OCI-M2 (cell line): Measurements from ENCODE around the gene RPL15.

ENCODE experiments used
- DNase-seq: peaks from one replicate; lab custom pipeline; 2025; ENCODE audit not compliant: unreplicated experiment; lab: John Stamatoyannopoulos, UW

RPL15 gene

GRCh38 chr3:23926736-23927135 lies 9.8 kb downstream of the RPL15 start:
- no peak for DNase-seq

DNA sequence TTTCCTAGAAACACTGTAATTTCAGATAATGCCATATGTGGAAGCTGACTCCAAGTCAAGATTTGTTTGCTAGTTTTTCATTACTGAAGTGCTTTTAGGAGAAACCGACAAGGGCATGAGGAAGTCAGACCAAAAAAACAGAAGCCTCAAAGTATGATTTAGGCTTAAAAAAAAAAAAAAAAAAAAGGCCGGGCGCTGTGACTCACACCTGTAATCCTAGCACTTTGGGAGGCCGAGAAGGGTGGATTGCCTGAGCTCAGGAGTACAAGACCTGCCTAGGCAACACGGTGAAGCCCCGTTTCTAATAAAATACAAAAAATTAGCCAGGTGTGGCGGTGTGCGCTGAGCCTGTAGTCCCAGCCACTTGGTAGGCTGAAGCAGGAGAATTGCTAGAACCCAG lies 11.6 kb downstream of the RPL15 start:
- no peak for DNase-seq

DNA sequence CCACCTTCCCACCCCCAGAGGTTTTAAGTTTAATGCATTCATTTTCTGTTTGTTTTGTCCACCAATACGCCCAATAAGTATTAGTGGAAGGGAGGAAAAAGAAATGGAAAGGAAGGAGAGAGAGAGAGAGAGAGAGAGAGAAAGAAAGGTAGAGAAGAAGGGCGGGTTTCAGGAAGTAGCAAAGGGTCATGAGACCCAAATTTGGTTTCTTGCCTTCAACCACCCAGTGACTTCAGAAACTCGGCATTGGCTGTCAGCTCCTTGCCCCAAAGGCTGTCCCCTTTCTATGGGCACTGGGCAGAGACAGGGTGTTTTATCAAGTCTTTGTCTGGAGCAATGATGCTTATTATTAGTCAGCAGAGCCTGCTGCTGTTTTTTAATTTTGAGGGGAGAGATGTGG lies 14.7 kb downstream of the RPL15 start:
- no peak for DNase-seq

- DNase-seq = no peak
Measured at GRCh38 chr3:23932571-23932970, 15.6 kb downstream of the RPL15 start.

DNA sequence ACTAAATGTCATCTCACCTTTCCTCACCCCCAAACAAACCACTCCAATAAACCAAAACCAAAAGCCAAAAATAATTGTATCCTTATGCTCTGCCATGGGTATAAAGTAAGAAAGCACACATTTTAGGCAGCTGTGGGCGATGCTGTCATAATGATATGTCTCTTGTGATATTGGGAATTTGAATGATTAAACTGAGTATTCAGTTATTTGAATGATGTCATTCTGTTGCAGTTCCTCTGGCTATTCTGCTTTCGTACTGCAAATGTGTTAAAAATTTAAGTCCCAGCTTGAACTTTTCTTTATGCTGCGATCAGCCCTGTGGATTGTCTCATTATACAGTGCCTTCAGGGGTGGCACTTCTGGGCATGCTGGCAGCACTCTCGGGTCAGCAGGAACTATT lies 17.3 kb downstream of the RPL15 start:
- DNase-seq = no peak

DNA sequence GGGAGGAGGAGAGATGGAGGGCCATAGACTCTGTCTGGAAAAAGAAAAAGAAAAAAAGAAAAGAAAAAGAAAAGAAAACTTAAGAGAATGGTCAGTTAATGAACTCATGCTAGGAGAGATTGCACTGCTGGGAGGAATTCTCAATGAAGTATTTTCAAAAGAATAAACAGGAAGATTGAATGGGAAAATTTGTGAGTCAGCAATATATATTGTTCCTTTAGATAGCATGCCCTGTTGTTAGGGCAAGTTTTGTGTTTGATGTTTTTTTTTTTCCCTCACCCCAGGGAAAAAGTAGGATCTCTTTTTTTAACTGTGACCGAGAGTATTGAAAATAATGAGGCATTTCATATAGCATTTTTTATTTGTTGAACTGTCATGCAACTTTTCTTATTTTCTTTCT lies 20.4 kb downstream of the RPL15 start:
- DNase-seq = no peak

DNA sequence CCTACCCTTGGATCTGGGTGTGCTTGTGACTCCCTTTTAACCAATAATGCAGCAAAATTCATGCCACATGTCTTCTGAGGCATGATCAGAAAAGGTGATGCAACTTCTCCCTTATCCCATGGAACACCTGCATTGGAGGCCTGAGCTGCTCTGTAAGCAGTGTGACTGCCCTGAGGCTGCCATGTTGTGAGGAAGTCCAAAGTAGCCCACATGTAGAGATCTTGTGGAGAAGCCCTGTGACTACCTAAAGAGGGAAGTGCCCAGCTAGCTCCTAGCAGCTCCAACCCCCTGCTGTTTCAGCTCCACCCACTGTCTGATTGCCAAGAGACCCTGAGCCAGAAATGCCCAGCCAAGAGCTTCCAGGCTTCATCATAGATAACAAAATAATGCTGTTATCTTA lies 21.8 kb downstream of the RPL15 start:
- no peak for DNase-seq

DNA sequence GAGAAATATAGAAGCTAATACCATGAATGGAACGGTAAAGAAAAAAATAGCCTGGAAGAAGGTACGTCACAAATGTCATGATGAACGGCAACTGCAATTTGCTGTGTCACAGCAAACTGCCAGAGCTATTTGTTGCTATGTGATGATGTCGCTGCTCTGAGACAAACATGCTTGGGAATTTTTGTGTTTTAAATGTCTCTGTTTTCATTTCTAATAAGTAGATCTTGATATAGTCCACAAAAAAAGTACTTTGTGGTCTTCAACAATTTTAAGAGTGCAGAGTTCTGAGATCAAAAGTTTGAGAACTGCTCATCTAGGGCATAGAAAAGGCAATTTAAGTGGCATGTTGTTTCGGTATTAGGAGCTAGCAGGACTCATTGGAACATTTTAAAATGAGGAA lies 23.8 kb downstream of the RPL15 start:
- DNase-seq = no peak

GRCh38 chr3:23941440-23941839 lies 24.5 kb downstream of the RPL15 start:
- no peak for DNase-seq

DNA sequence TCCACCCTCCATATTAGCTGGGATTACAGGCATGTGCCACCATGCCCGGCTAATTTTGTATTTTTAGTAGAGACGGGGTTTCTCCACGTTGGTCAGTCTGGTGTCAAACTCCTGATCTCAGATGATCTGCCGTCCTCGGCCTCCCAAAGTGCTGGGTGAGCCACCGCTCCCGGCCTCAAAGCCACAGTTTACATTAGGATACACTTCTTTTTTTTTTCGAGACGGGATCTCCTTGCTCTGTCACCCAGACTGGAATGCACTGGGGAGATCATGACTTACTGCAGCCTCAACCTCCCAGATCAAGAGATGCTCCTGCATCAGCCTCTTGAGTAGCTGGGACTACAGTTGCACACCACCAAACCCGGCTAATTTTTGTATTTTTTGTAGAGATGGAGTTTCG lies 25.6 kb downstream of the RPL15 start:
- no peak for DNase-seq

DNA sequence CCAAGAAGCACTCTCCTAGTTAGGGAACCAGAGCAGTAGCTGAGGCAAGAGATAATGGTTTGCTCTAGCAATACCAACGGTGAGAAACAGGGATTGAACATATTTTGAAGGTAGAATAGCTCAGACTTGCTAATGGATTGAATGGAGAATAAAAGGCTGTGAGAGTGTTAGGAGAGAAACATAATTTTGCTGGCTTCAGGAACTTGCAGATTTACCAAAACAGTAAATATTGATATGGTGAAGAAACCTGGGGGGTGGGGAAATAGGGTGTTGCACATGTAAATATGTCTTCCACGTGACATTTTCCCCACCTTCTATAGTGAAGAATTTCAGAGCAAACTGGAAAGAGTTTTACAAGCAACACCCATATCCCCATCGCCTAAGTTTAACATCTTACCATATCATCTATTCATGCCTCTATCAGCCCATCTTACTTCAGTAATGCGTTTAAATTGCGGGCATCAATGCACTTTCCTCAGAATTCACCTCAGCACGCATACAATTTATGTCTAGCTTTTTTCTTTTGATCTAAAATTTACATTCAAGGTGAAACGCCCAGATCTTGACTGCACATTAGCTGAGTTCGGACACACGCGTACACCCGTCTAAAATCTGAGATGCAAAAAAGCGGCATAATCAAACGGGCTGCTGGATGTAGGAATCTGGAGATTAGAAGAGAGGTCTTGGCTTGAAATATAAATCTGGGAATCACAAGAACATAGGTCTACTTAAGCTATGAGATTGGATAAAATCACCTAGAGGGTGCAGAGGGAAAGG lies 27.3 kb downstream of the RPL15 start:
- no peak for DNase-seq

DNA sequence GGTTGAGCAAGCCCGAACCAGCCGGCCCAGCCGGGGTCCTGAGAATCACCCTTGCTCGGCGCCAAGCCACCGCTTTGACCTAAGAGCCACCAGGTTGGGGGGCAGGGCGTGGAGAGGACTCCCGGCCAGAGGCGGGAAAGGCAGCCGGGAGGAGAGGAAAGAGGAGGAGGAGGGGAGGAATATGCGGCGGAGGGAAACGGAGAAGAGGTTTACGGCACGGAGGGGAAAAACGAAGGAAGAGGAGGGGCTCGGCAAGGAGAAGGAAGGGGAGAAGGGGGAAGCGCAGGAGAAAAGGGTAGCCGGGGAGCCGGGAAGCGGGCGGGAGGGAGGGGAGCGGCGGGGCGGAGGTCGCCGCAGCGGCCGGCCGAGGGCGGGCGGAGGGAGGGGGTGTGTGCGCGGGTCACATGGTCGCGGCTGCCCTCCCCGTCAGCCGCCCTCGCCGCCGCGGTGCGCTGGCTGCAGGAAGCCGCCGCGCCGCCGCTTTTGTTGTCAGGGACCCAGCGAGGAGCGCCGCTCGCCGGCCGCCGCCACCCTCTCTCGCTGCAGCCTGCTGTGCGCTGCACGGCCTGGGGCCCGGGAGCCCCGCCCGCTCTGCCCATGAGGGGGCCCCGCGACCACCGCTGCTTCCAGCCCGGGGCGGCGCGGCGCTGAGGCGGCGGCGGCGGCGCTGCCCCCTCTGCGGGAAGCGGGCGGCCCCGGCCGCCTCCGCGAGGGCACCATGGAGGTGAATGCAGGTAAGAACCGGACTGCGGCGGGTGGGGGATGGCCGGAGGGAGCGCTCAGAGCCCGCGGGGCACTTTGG lies 28.1 kb downstream of the RPL15 start, which contains the start of gene NR1D2:
NR1D2 (plus strand) TSS at position 426 of the 802 bp plus-strand sequence; CDS start at position 719, 293 bp downstream.
- no peak for DNase-seq

DNA sequence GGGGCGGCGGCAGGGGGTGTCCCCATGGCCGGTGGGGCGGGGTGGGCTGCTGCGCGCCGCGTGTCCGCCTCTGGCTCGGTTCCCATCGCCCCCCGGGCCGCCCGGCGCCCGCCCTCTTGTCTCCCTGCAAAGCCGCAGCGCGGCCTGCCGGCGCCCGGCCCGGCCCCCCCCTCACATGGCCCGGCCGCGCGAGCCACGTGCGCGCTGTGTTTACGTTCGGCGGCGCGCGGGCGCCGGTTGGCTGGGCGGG lies 28.7 kb downstream of the RPL15 start:
- no peak for DNase-seq

GRCh38 chr3:23945913-23946687 lies 29.2 kb downstream of the RPL15 start:
- no peak for DNase-seq

- DNase-seq = no peak
Measured at GRCh38 chr3:23948761-23949160, 31.8 kb downstream of the RPL15 start.

- no peak for DNase-seq
Measured at GRCh38 chr3:23949784-23950183, 32.9 kb downstream of the RPL15 start.

GRCh38 chr3:23950293-23950692 lies 33.4 kb downstream of the RPL15 start:
- no peak for DNase-seq

GRCh38 chr3:23952646-23953045 lies 35.7 kb downstream of the RPL15 start:
- DNase-seq = no peak

DNA sequence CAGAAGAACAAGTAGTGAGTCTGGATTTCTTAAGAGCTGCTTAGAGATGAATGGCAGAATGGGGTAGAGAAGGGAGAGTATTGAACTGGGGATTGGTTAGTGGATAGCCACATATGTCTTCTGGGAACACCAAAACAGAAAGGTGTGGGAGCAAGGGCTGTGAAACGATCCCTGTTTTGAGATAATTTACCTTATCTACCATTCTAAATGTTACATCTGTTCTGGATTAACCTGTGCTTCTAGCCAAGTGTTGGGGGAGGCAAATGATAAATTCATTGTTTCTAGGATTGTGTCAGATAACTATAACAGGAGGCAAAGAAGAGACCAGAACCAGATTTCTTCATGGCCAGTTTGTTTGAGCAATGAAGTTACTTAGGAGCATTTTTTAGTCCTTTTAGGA lies 36.6 kb downstream of the RPL15 start:
- no peak for DNase-seq

DNA sequence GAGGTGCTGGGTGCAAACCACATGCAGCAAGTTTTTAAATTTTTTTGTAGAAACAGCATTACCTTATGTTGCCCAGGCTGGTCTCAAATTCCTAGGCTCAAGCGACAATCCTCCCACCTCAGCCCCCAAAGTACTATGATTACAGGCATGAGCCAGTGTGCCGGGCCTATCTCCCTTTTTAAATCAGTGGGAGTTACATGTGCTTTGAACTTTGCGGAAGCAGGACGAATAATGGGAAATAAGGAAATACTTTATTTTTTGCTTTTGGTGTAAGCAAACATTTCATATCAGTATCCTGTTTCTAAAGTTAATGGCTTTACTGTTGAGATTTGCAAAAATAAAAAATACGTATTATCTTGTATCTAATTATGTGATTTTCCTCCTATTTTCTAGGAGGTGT lies 37.2 kb downstream of the RPL15 start:
- no peak for DNase-seq

GRCh38 chr3:23956701-23957100 lies 39.8 kb downstream of the RPL15 start:
- no peak for DNase-seq
